Subcutaneous abdominal adipose tissue (tissue), 5 donors: ENCODE data around the gene PDE4D.

Source experiments
- H3K27ac ChIP-seq: one replicate; pipeline ENCODE4 v1.7.0; 2013; ENCODE audit warnings: low read depth, mild to moderate bottlenecking, inconsistent platforms, low read length, moderate library complexity
- H3K27me3 ChIP-seq, 5 donors: one replicate each; pipeline ENCODE4 v1.7.0; 2013; ENCODE audit warnings: low read length in 5 of 5, inconsistent platforms in 1 of 5; ENCODE audit not compliant: control insufficient read depth in 5 of 5, insufficient read depth in 4 of 5
- H3K36me3 ChIP-seq, 5 donors: one replicate each; pipeline ENCODE4 v1.7.0; 2013; ENCODE audit warnings: low read length in 5 of 5; ENCODE audit not compliant: control insufficient read depth in 5 of 5, insufficient read depth in 5 of 5
- H3K4me1 ChIP-seq, 5 donors: one replicate each; pipeline ENCODE4 v1.7.0; 2013; ENCODE audit warnings: low read length in 5 of 5, mild to moderate bottlenecking in 3 of 5, moderate library complexity in 1 of 5; ENCODE audit not compliant: control insufficient read depth in 5 of 5, insufficient read depth in 5 of 5
- H3K4me3 ChIP-seq, 5 donors: one replicate each; pipeline ENCODE4 v1.7.0; 2013; ENCODE audit warnings: low read length in 5 of 5, low read depth in 1 of 5
- H3K9ac ChIP-seq, 5 donors: one replicate each; pipeline ENCODE4 v1.7.0; 2013; ENCODE audit warnings: low read length in 5 of 5, mild to moderate bottlenecking in 4 of 5, moderate library complexity in 3 of 5
- H3K9me3 ChIP-seq, 5 donors: one replicate each; pipeline ENCODE4 v1.7.0; 2013; ENCODE audit warnings: low read length in 5 of 5; ENCODE audit not compliant: control insufficient read depth in 5 of 5
- donor health status: healthy.
- donor health status: healthy.
- donor health status: healthy.
- donor health status: healthy.
- donor health status: healthy.

Gene PDE4D

DNA sequence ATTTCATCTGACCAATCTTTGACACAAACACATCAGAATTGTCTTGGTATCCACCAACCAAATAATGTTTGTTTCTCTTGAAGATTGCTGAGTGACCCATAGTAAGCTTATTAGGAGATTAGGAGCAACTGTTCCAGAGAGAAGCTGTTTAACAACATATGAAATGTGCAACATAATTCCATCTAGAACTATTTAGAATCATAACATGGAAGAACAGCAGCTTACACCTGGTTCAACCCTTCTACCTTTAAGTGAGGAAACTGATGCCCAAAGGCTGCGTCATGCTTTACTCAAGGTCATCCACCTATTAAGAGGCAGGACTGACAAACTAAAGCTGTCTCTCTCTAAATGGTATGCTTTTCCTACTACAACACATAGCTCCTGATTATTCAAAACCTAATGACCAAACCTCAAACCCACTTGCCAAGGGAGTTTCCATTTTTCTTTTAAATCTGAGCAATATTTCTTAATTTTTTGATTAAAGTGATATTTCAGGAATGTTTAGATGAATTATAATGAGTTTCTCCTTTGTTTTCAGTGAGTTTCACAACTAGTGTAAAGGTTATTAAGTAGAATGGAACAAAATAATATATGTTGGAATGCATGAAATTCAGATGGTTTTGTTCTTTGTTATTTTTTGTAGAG is 764.8 kb downstream of the PDE4D start:
- Histone ChIP-seq H3K27me3 (peaks cover 0 to 4% (median 0%) of the 10 kb centered on the region in 5 donors), H3K4me1 (peaks cover 5 to 27% (median 16%) of the 10 kb centered on the region in 5 donors), H3K27ac (no peak overlapping the region), H3K9ac (no peak overlapping the region), H3K36me3 (no peaks in the 10 kb centered on the region), H3K9me3 (no peaks in the 10 kb centered on the region), H3K4me3 (no peak overlapping the region)

DNA sequence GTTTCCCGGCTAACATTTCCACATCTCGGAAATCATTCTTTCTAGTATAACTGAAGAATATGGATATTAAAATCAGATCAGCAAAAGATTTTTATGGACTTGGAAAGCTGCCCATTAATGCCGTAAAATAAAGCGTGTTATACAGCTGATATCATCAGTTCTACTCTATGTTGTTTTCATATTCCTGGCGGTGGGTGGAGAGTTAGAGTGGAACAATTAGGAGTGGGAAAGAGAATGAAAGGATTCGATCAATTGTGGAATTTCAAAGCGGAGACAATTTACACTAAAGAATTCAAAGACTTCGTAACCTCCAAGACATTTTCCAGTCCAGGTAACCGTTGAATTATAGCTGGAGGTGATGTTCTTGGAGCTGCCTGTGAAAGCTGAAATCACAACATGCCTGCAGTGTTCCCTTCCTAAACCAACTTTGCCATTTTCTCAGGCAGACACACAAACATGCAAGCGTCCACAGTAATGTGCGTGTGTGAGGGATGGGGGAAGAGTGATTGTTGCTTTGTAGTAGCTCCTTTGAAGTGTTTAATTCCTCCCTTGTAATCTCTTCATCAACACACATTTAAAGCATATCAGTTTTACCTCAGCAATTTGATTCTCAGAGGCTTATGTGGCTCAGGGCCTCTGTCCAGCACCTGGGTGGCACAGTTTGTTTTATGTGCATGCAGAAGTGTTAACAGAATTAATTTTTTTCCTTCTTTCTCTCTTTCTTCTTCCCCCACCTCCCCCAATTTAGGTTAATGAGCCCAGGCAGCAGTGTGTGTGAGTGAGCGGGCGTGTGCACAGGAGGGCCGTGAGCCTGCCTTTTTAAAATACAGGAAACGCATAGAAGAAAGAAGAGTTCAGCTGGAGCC is 766.6 kb downstream of the PDE4D start:
- H3K4me3 ChIP-seq = peak overlapping the region; percentile 16 to 78 (median 57)
- H3K27me3 ChIP-seq = peaks cover 0 to 4% (median 0%) of the 10 kb centered on the region in 5 donors
- no peaks in the 10 kb centered on the region for H3K36me3 ChIP-seq
- no peaks in the 10 kb centered on the region for H3K9me3 ChIP-seq
- peaks cover 5 to 27% (median 16%) of the 10 kb centered on the region in 5 donors for H3K4me1 ChIP-seq
- peak overlapping the region in 1 of 5 donors; percentile 41 for H3K9ac ChIP-seq
- peak overlapping the region; percentile 3 for H3K27ac ChIP-seq

- Histone ChIP-seq H3K27me3 (peaks cover 0 to 4% (median 0%) of the 10 kb centered on the region in 5 donors), H3K9me3 (no peaks in the 10 kb centered on the region), H3K9ac (no peak overlapping the region), H3K36me3 (no peaks in the 10 kb centered on the region), H3K4me1 (peaks cover 5 to 27% (median 16%) of the 10 kb centered on the region in 5 donors), H3K27ac (peak overlapping the region; percentile 24), H3K4me3 (peak overlapping the region in 2 of 5 donors; percentile 56 to 57)
Observed at GRCh38 chr5:59126016-59126707, 767.4 kb downstream of the PDE4D start.

DNA sequence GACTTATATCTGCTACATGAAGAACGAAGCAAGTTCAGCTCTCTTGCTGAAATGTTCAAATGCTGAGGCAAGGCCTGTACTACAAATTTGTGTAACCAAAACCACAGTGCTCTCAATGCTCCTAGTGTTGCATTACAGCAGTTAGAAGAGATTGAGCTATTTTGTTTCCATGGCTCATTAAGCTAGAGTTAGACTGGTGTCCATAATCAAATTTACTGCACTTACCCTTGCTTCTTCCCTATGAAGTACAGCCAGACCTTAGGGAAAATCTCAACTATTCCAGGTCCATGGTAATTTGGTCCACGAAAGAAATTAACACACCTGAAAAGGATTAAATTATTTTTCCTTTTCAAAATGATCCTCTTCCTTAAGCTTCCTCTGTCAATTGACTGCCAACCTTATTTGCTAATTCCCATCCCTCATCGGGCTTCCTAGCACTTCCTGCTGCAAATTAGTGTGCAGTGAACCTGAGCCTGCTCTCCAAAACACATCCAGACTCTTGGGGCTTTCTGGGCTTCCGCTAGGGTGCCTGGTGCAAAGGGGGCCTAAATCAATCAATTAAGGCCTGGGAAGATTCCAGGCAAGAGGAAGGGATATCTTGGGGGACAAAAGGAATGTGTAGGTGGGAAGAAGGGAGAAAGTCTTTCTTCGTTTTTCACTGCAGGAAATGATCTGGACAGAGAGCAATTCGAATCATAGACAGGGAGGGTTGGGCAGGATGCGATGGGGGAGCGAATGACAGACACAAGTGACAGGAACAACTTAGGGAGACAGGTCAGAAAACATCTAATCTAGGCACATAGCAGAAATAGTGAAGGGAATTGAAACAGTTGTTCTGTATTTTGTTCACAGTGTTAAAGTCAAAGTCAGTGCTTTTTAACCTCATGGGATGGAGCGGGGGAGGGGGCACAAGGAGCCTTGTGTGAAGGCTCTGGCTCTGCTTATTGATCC is 768.2 kb downstream of the PDE4D start:
- Histone ChIP-seq H3K4me3 (no peak overlapping the region), H3K9me3 (no peaks in the 10 kb centered on the region), H3K4me1 (peaks cover 5 to 27% (median 16%) of the 10 kb centered on the region in 5 donors), H3K27me3 (peaks cover 0 to 4% (median 0%) of the 10 kb centered on the region in 5 donors), H3K9ac (no peak overlapping the region), H3K27ac (peak overlapping the region; percentile 24), H3K36me3 (no peaks in the 10 kb centered on the region)

DNA sequence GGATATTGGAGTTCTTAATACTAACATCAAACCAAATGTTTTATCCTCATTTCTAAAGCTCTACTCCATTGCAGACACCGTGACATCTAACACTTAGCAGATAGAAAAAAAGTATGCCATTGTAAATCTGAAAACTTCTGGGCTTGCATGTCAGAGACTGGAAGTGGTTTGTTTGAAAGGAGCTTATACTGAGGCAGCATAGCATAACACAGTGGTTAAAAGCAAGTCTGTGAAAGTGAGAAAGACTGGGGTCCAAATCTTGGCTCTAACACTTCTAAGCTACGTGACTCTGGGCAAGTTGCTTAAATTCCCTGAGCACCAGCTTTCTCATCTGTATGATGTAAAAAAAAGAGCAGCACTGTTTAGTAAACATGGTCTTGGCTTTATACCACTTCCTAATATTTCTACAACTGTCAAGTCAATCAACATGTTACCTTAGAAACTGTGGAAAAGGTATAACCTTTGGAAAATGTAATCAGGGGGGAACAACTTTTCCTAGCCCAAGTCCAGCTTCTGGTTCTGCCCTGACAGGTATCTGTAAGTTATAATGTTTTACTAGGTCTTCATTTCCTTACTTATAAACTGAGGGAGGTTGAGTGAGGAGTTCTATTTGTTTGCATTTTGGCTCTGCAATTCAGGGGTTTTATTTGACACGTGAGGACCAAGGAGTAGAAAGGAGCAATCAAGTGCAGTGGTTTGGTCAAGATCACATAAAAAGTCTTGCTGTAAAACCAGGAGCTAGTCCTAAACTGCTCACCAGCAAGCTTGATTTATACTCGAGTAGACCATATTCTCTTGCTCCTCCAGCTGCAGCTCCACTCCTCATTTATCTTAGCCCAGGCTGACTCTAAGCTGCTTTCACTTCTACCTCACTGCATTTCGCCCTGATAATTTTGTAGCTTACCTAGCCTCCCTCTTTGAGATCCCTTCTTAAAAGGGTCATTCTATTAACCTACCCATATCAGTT is 769.6 kb downstream of the PDE4D start:
- Histone ChIP-seq H3K27me3 (peaks cover 0 to 4% (median 0%) of the 10 kb centered on the region in 5 donors), H3K4me1 (peaks cover 5 to 27% (median 16%) of the 10 kb centered on the region in 5 donors), H3K9ac (no peak overlapping the region), H3K9me3 (no peaks in the 10 kb centered on the region), H3K27ac (no peak overlapping the region), H3K4me3 (no peak overlapping the region), H3K36me3 (no peaks in the 10 kb centered on the region)

GRCh38 chr5:59119480-59119879 is 774.0 kb downstream of the PDE4D start:
- no peak overlapping the region for H3K27ac ChIP-seq
- no peaks in the 10 kb centered on the region for H3K36me3 ChIP-seq
- no peak overlapping the region for H3K4me3 ChIP-seq
- H3K9ac ChIP-seq = no peak overlapping the region
- H3K4me1 ChIP-seq = no peaks in the 10 kb centered on the region
- no peaks in the 10 kb centered on the region for H3K9me3 ChIP-seq
- no peaks in the 10 kb centered on the region for H3K27me3 ChIP-seq

- H3K4me1 ChIP-seq = no peaks in the 10 kb centered on the region
- no peak overlapping the region for H3K4me3 ChIP-seq
- H3K27me3 ChIP-seq = no peaks in the 10 kb centered on the region
- no peak overlapping the region for H3K27ac ChIP-seq
- H3K9ac ChIP-seq = no peak overlapping the region
- H3K9me3 ChIP-seq = no peaks in the 10 kb centered on the region
- H3K36me3 ChIP-seq = no peaks in the 10 kb centered on the region
Observed at GRCh38 chr5:59117320-59117719, 776.2 kb downstream of the PDE4D start.

DNA sequence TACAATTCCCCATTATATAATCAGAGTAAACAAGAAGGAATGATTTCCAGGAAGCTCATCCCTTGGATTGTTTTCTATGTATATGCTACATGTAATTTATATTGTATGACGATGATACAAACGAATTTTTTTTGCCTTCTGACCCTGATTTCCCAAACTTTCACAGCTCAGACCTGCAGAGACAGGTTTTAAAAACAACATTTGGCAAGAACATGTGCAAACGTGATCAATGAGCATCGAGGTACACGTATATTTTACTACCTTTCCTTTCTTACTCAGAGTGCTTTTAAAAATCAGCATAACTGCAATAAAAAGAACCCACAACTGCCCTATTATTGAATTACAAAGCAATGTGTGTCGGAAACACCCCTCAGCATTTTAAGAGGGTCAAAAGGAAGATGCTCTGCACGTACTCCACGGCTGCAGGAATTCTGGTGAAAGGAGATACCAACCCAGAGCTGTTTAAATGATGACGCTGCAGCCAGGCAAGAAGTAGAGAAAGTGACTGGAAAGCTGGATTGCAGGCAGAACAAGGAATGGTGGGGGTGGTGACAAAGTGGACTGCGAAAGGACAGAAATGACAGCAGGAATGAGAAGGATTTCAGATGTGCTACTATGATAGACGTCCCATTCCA is 777.2 kb downstream of the PDE4D start:
- no peaks in the 10 kb centered on the region for H3K9me3 ChIP-seq
- H3K4me1 ChIP-seq = peaks cover 0 to 3% (median 0%) of the 10 kb centered on the region in 5 donors
- no peak overlapping the region for H3K4me3 ChIP-seq
- no peak overlapping the region for H3K27ac ChIP-seq
- H3K27me3 ChIP-seq = no peaks in the 10 kb centered on the region
- H3K9ac ChIP-seq = no peak overlapping the region
- H3K36me3 ChIP-seq = no peaks in the 10 kb centered on the region
